ENCODE results near the gene NCF2. TPM values are rescaled to one million over a fixed set of nuclear protein-coding genes. Genes with fewer than 3 reads are reported as not detected.

The NCF2 gene
- total RNA-seq, 1 experiment from 2014 or later, result not detected

DNA sequence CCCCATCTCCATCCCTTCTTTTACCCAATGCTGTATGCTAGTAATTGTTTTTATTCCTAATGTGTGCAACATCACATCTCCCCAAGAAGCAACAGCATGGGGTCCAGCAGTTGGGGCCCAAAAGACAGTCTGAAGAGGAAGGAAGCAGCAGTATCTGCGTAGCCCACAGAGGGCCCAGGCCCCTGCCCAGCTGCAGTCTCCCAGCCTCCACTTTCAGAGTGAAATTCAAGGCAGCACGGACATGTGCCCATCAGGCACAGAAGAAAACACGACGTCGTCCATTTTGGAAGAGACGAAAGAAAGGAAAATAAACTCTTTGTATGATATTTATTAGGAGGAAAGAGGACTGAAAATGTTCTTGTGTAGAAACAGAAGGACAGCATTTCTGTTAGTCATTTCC is 37.4 kb downstream of the NCF2 start:
- no peak overlapping the region for H3K4me3 ChIP-seq (ENCODE audit: low read depth, low read length, poor library complexity, severe bottlenecking)
- no peak for DNase-seq (ENCODE audit: low spot score)
- no peaks in the 10 kb centered on the region for H3K27me3 ChIP-seq (replicated peaks; ENCODE audit: insufficient read depth, low read depth, low read length, poor library complexity)
- no peaks in the 10 kb centered on the region for H3K9me3 ChIP-seq (ENCODE audit: low read depth, low read length, poor library complexity, severe bottlenecking)
- TF ChIP-seq EZH2 (IDR thresholded peaks at IDR 0.05; ENCODE audit: borderline replicate concordance, low read depth, low read length, poor library complexity, severe bottlenecking), result no peak
- TF ChIP-seq, protein P1, sequence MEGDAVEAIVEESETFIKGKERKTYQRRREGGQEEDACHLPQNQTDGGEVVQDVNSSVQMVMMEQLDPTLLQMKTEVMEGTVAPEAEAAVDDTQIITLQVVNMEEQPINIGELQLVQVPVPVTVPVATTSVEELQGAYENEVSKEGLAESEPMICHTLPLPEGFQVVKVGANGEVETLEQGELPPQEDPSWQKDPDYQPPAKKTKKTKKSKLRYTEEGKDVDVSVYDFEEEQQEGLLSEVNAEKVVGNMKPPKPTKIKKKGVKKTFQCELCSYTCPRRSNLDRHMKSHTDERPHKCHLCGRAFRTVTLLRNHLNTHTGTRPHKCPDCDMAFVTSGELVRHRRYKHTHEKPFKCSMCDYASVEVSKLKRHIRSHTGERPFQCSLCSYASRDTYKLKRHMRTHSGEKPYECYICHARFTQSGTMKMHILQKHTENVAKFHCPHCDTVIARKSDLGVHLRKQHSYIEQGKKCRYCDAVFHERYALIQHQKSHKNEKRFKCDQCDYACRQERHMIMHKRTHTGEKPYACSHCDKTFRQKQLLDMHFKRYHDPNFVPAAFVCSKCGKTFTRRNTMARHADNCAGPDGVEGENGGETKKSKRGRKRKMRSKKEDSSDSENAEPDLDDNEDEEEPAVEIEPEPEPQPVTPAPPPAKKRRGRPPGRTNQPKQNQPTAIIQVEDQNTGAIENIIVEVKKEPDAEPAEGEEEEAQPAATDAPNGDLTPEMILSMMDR (conservative IDR thresholded peaks at IDR 0.05; ENCODE audit: low read depth, low read length), result no peak
- H3K36me3 ChIP-seq (ENCODE audit: insufficient read depth, low read length, poor library complexity, severe bottlenecking), result peaks cover 58% of the 10 kb centered on the region
- ChIA-PET POLR2A (ENCODE audit: low non-redundant PET) (no interaction called here), CTCF (no interaction called here)
- no TSS peak for BruUV-seq (replicated peaks)
- H3K4me1 ChIP-seq (ENCODE audit: insufficient read depth, low read length, poor library complexity, severe bottlenecking), result peaks cover 4% of the 10 kb centered on the region
- no peak overlapping the region for H3K27ac ChIP-seq (ENCODE audit: low read depth, low read length, poor library complexity, severe bottlenecking)
- intact Hi-C loops (cut with micrococcal nuclease; ENCODE audit: unreplicated experiment), result no loop called here

DNA sequence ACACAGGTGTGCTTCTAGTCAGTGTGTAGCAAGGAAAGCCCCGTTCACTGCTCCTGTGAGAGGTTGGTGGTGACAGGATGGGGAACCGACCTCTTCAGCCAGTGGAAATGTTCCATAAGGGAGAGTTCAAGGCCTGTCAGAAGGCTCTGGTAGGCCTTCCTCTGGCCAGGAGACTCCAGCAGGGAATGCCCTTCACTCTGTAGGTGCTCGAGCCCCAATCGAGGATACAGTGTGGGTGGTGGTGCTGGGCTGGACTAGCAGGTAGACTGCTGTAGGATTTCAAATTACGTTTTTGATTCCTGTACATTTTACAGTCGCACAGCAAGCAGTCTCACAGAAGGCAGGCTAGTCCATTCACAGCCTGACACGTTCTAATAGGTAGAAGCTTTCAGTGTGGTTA is 37.8 kb downstream of the NCF2 start:
- BruUV-seq (replicated peaks), result TSS peak; percentile 32
- Histone ChIP-seq H3K36me3 (ENCODE audit: insufficient read depth, low read length, poor library complexity, severe bottlenecking) (peaks cover 60% of the 10 kb centered on the region), H3K27ac (ENCODE audit: low read depth, low read length, poor library complexity, severe bottlenecking) (no peak overlapping the region), H3K4me3 (ENCODE audit: low read depth, low read length, poor library complexity, severe bottlenecking) (no peak overlapping the region), H3K4me1 (ENCODE audit: insufficient read depth, low read length, poor library complexity, severe bottlenecking) (peaks cover 7% of the 10 kb centered on the region), H3K9me3 (ENCODE audit: low read depth, low read length, poor library complexity, severe bottlenecking) (no peaks in the 10 kb centered on the region), H3K27me3 (replicated peaks; ENCODE audit: insufficient read depth, low read depth, low read length, poor library complexity) (no peaks in the 10 kb centered on the region)
- intact Hi-C loops (cut with micrococcal nuclease; ENCODE audit: unreplicated experiment), result no loop called here
- no peak for TF ChIP-seq EZH2 (IDR thresholded peaks at IDR 0.05; ENCODE audit: borderline replicate concordance, low read depth, low read length, poor library complexity, severe bottlenecking)
- TF ChIP-seq, protein P1 (conservative IDR thresholded peaks at IDR 0.05; ENCODE audit: low read depth, low read length), result no peak
- ChIA-PET POLR2A (ENCODE audit: low non-redundant PET) (no interaction called here), CTCF (no interaction called here)
- DNase-seq (ENCODE audit: low spot score), result no peak

DNA sequence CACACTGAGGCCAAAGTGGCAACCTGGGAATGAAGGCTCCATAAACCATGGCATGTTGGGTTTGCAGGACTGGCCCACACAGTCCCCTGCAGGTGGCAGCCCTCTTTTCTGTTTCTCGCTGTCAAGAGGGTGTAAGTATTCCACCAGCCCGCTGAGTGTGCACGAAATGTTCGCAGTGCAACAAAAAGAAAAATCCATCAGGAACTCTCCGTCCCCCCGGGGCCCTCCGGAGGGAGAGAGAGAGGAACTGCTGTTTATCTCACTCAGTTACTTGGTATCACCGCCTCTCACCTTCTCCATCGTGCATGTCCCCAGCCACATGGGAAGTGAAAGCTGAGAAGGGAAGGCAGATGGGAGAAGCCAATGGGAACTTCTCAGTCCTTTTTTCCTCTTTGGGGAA is 38.3 kb downstream of the NCF2 start:
- Histone ChIP-seq H3K4me3 (ENCODE audit: low read depth, low read length, poor library complexity, severe bottlenecking) (no peak overlapping the region), H3K36me3 (ENCODE audit: insufficient read depth, low read length, poor library complexity, severe bottlenecking) (peaks cover 63% of the 10 kb centered on the region), H3K9me3 (ENCODE audit: low read depth, low read length, poor library complexity, severe bottlenecking) (no peaks in the 10 kb centered on the region), H3K27me3 (replicated peaks; ENCODE audit: insufficient read depth, low read depth, low read length, poor library complexity) (no peaks in the 10 kb centered on the region), H3K4me1 (ENCODE audit: insufficient read depth, low read length, poor library complexity, severe bottlenecking) (peaks cover 7% of the 10 kb centered on the region), H3K27ac (ENCODE audit: low read depth, low read length, poor library complexity, severe bottlenecking) (no peak overlapping the region)
- intact Hi-C loops (cut with micrococcal nuclease; ENCODE audit: unreplicated experiment), result no loop called here
- CTCF ChIA-PET, result no interaction called here
- no peak for DNase-seq (ENCODE audit: low spot score)
- BruUV-seq (replicated peaks), result no TSS peak
- no peak for TF ChIP-seq EZH2 (IDR thresholded peaks at IDR 0.05; ENCODE audit: borderline replicate concordance, low read depth, low read length, poor library complexity, severe bottlenecking)
- TF ChIP-seq, protein P1 (conservative IDR thresholded peaks at IDR 0.05; ENCODE audit: low read depth, low read length), result no peak
- POLR2A ChIA-PET (ENCODE audit: low non-redundant PET), result no interaction called here

All from A673 (cell line).